Endothelial cell of umbilical vein (primary cell): ENCODE data around the gene CNBD2.

Source experiments
- CTCF ChIP-seq, 2 donors: IDR thresholded peaks; 1 replicate in 1 of 2; 2 replicates in 1 of 2; pipeline ENCODE4 v1.5.1; 2011; ENCODE audit warnings: low read length in 2 of 2, mild to moderate bottlenecking in 2 of 2, moderate library complexity in 2 of 2, control low read depth in 1 of 2, inconsistent platforms in 1 of 2, low read depth in 1 of 2; ENCODE audit not compliant: insufficient read depth in 1 of 2; ENCODE audit errors: extremely low read depth in 1 of 2
- EZH2 ChIP-seq: IDR thresholded peaks from 2 replicates; pipeline ENCODE4 v1.6.1; 2012; ENCODE audit warnings: borderline replicate concordance, low read depth, mild to moderate bottlenecking, moderate library complexity, low read length, inconsistent platforms; ENCODE audit not compliant: severe bottlenecking
- POLR2A ChIP-seq: IDR thresholded peaks from 2 replicates; pipeline ENCODE4 v1.6.1; 2012; ENCODE audit warnings: low read depth, mild to moderate bottlenecking, control low read depth, low read length

GRCh38 chr20:35942243-35942642 is 26.1 kb upstream of the CNBD2 start:
- TF ChIP-seq EZH2 (no peak), POLR2A (no peak), CTCF (IDR thresholded peaks at IDR 0.05; ENCODE audit: extremely low read depth in 1 of 2, insufficient read depth in 1 of 2, low read depth in 1 of 2, low read length in 2 of 2) (no peak)
